Mesenchymal stem cell (in vitro differentiated cells and primary cell): Measurements from ENCODE around the gene POT1.

Experiments used
- DNase-seq: peaks from one replicate; pipeline ENCODE4 v3.0.0-alpha.2; 2013
- H2AFZ ChIP-seq: one replicate; pipeline ENCODE4 v1.6.1; 2013; ENCODE audit warnings: low read depth, mild to moderate bottlenecking, control low read depth, inconsistent platforms, low read length, moderate library complexity
- H2AK5ac ChIP-seq: 2 replicates; pipeline ENCODE4 v1.6.1; 2013; ENCODE audit warnings: low read length, moderate library complexity, mild to moderate bottlenecking, inconsistent platforms; ENCODE audit not compliant: severe bottlenecking
- H2BK120ac ChIP-seq: one replicate; pipeline ENCODE4 v1.6.1; 2013; ENCODE audit warnings: low read depth, mild to moderate bottlenecking, inconsistent platforms, low read length, moderate library complexity
- H2BK12ac ChIP-seq, 2 experiments: one replicate each; pipeline ENCODE4 v1.6.1; 2013; ENCODE audit warnings: inconsistent platforms in 2 of 2, low read length in 2 of 2, mild to moderate bottlenecking in 2 of 2, moderate library complexity in 2 of 2, control low read depth in 1 of 2
- H2BK15ac ChIP-seq: one replicate; pipeline ENCODE4 v1.6.1; 2013; ENCODE audit warnings: mild to moderate bottlenecking, low read depth, inconsistent platforms; ENCODE audit not compliant: poor library complexity, severe bottlenecking
- H2BK5ac ChIP-seq: 2 replicates; pipeline ENCODE4 v1.6.1; 2013; ENCODE audit warnings: low read depth, mild to moderate bottlenecking, low read length, control low read depth, inconsistent platforms; ENCODE audit not compliant: poor library complexity, severe bottlenecking
- H3K14ac ChIP-seq, 2 experiments: one replicate each; pipeline ENCODE4 v1.6.1; 2013; ENCODE audit warnings: inconsistent platforms in 2 of 2, low read length in 2 of 2, control low read depth in 1 of 2, mild to moderate bottlenecking in 1 of 2, moderate library complexity in 1 of 2
- H3K18ac ChIP-seq, 2 experiments: one replicate each; pipeline ENCODE4 v1.6.1; 2013; ENCODE audit warnings: inconsistent platforms in 2 of 2, low read length in 2 of 2, control low read depth in 1 of 2, low read depth in 1 of 2, mild to moderate bottlenecking in 1 of 2
- H3K23ac ChIP-seq, 2 experiments: one replicate each; pipeline ENCODE4 v1.6.1; 2013; ENCODE audit warnings: inconsistent platforms in 2 of 2, low read length in 2 of 2, mild to moderate bottlenecking in 2 of 2, moderate library complexity in 2 of 2, control low read depth in 1 of 2
- H3K27ac ChIP-seq: 2 replicates; pipeline ENCODE4 v1.5.1; 2013; ENCODE audit warnings: mild to moderate bottlenecking, moderate library complexity, low read length, control low read depth, inconsistent platforms; ENCODE audit not compliant: poor library complexity, severe bottlenecking
- H3K27me3 ChIP-seq, 2 experiments: 2 replicates each; pipeline versions ENCODE4 v1.6.1 to v1.7.0; 2013; ENCODE audit warnings: low read length in 2 of 2, mild to moderate bottlenecking in 2 of 2, moderate library complexity in 2 of 2, control low read depth in 1 of 2, inconsistent platforms in 1 of 2; ENCODE audit not compliant: control insufficient read depth in 1 of 2, insufficient read depth in 1 of 2
- H3K36me3 ChIP-seq, 2 experiments: 2 replicates each; pipeline versions ENCODE4 v1.6.1 to v1.7.0; 2013; ENCODE audit warnings: low read length in 2 of 2, control low read depth in 1 of 2, inconsistent platforms in 1 of 2, low read depth in 1 of 2, mild to moderate bottlenecking in 1 of 2; ENCODE audit not compliant: insufficient read depth in 2 of 2, control insufficient read depth in 1 of 2
- H3K4ac ChIP-seq, 2 experiments: one replicate each; pipeline ENCODE4 v1.6.1; 2013; ENCODE audit warnings: inconsistent platforms in 2 of 2, low read length in 2 of 2, mild to moderate bottlenecking in 2 of 2, moderate library complexity in 2 of 2, control low read depth in 1 of 2, low read depth in 1 of 2
- H3K4me1 ChIP-seq: 2 replicates; pipeline ENCODE4 v1.6.1; 2013; ENCODE audit warnings: low read depth, low read length, control low read depth; ENCODE audit not compliant: control insufficient read depth, insufficient read depth
- H3K4me2 ChIP-seq: 2 replicates; pipeline ENCODE4 v1.6.1; 2013; ENCODE audit warnings: low read length, mild to moderate bottlenecking, inconsistent platforms; ENCODE audit not compliant: poor library complexity, severe bottlenecking
- H3K4me3 ChIP-seq, 2 experiments: 2 replicates each; pipeline versions ENCODE4 v1.5.1 to v1.7.0; 2013; ENCODE audit warnings: low read length in 2 of 2, mild to moderate bottlenecking in 2 of 2, control low read depth in 1 of 2, low read depth in 1 of 2; ENCODE audit not compliant: insufficient read depth in 1 of 2
- H3K79me1 ChIP-seq: replicated peaks from 2 replicates; pipeline ENCODE4 v1.6.1; 2013; ENCODE audit warnings: mild to moderate bottlenecking, control low read depth, low read length, inconsistent platforms; ENCODE audit not compliant: poor library complexity, severe bottlenecking
- H3K9ac ChIP-seq: 2 replicates; pipeline ENCODE4 v1.7.0; 2013; ENCODE audit warnings: mild to moderate bottlenecking, low read length, moderate library complexity
- H3K9me3 ChIP-seq: 2 replicates; pipeline ENCODE4 v1.7.0; 2013; ENCODE audit warnings: mild to moderate bottlenecking, low read length; ENCODE audit not compliant: control insufficient read depth
- H4K8ac ChIP-seq: one replicate; pipeline ENCODE4 v1.6.1; 2013; ENCODE audit warnings: inconsistent platforms, mild to moderate bottlenecking, low read length, moderate library complexity
- H4K91ac ChIP-seq: one replicate; pipeline ENCODE4 v1.6.1; 2013; ENCODE audit warnings: mild to moderate bottlenecking, low read length, inconsistent platforms
- WGBS: methylation state at CpG from one replicate; pipeline ENCODE4 v1.1.7; 2013; ENCODE audit warnings: mixed read lengths; 5-methylcytosine and 5-hydroxymethylcytosine counted together

Gene POT1

DNA sequence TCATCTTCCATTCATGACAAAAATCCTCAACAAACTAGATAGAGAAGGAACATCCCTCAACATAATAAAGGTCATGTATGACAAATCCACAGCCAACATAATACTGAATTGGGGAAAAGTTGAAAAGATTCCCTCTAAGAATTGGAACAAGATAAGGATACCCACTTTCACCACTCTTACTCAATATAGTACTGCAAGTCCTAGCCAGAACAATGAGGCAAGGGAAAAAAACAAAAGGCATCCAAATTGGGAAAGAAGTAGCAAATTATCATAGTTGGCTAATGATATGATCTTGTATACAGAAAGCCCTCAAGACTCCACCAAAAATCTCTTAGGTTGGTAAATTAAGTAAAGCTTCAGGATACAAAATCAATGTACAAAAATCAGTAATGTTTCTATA lies 4.7 kb downstream of the POT1 start:
- Histone ChIP-seq H3K27me3 (no peaks in the 10 kb centered on the region), H3K79me1 (peaks cover 5% of the 10 kb centered on the region), H3K4me1 (no peaks in the 10 kb centered on the region), H3K4me2 (no peak overlapping the region), H3K27ac (no peak overlapping the region), H2BK15ac (no peak overlapping the region), H3K4me3 (no peak overlapping the region), H4K8ac (no peak overlapping the region), H2BK120ac (no peak overlapping the region), H3K9ac (no peak overlapping the region), H3K18ac (no peak overlapping the region), H2BK5ac (no peak overlapping the region), H2AFZ (no peak overlapping the region), H3K4ac (no peak overlapping the region), H3K23ac (no peak overlapping the region), H2BK12ac (no peak overlapping the region), H3K14ac (no peak overlapping the region), H3K9me3 (no peaks in the 10 kb centered on the region), H4K91ac (no peak overlapping the region), H3K36me3 (peaks cover 0 to 22% of the 10 kb centered on the region in 2 experiments), H2AK5ac (no peak overlapping the region)
- DNase-seq = no peak

DNA sequence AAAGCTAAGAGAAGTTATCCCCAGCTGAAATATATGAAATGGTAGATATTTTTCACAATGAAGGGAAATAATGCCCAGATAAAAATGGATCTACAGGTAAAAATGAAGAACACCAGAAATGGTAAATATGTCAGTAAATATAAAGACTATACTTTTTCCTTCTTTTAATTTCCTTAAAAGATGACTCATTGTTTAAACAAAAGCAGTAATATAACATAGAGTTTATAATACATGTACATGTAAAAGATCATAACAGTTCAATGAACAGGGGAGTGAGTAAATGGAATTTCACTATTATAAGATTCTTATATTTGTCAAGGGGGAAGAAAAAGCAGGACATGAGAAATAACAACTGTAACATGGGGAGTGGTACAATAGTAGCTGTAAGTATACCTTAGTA lies 7.4 kb downstream of the POT1 start:
- H2AFZ ChIP-seq = no peak overlapping the region
- no peaks in the 10 kb centered on the region for H3K27me3 ChIP-seq
- no peak overlapping the region for H2BK15ac ChIP-seq
- H3K23ac ChIP-seq = no peak overlapping the region
- no peak overlapping the region for H2BK5ac ChIP-seq
- no peak overlapping the region for H4K8ac ChIP-seq
- peaks cover 0 to 31% of the 10 kb centered on the region in 2 experiments for H3K36me3 ChIP-seq
- peaks cover 6% of the 10 kb centered on the region for H3K79me1 ChIP-seq
- H4K91ac ChIP-seq = no peak overlapping the region
- no peaks in the 10 kb centered on the region for H3K9me3 ChIP-seq
- no peak overlapping the region for H3K27ac ChIP-seq
- no peak overlapping the region for H3K4me2 ChIP-seq
- no peak overlapping the region for H2AK5ac ChIP-seq
- DNase-seq = no peak
- no peaks in the 10 kb centered on the region for H3K4me1 ChIP-seq
- no peak overlapping the region for H3K14ac ChIP-seq
- no peak overlapping the region for H2BK120ac ChIP-seq
- no peak overlapping the region for H3K4me3 ChIP-seq
- no peak overlapping the region for H3K4ac ChIP-seq
- no peak overlapping the region for H3K18ac ChIP-seq
- H3K9ac ChIP-seq = no peak overlapping the region
- H2BK12ac ChIP-seq = no peak overlapping the region

DNA sequence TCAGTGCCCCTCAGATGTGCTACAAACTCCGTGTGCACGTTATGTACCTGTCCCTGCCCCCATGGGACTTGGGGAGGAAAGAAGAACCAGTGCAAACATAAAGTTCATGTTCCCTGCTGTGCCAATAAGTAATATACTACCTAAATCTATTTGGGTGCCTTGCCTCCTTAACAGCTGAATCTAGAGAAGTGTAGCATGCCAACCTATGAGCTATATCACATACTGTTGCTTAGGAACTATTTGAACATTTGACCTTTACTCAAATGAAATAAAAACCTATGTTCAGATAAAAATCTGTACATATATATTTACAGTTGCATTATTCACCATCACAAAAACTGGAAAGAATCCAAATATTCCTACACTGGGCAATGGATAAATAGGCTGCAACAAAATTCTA lies 9.8 kb downstream of the POT1 start:
- Histone ChIP-seq H3K4me1 (no peaks in the 10 kb centered on the region), H3K14ac (no peak overlapping the region), H4K8ac (no peak overlapping the region), H3K36me3 (peaks cover 0 to 29% of the 10 kb centered on the region in 2 experiments), H3K4me3 (no peak overlapping the region), H3K9ac (no peak overlapping the region), H3K18ac (no peak overlapping the region), H3K4me2 (no peak overlapping the region), H3K27ac (no peak overlapping the region), H2BK12ac (no peak overlapping the region), H3K27me3 (no peaks in the 10 kb centered on the region), H2BK5ac (no peak overlapping the region), H2AFZ (no peak overlapping the region), H2BK15ac (no peak overlapping the region), H3K4ac (no peak overlapping the region), H3K79me1 (peaks cover 11% of the 10 kb centered on the region), H4K91ac (no peak overlapping the region), H2AK5ac (no peak overlapping the region), H2BK120ac (no peak overlapping the region), H3K9me3 (no peaks in the 10 kb centered on the region), H3K23ac (no peak overlapping the region)
- no peak for DNase-seq
- WGBS = 100% methylated on average over 2 of the region's 2 CpGs

DNA sequence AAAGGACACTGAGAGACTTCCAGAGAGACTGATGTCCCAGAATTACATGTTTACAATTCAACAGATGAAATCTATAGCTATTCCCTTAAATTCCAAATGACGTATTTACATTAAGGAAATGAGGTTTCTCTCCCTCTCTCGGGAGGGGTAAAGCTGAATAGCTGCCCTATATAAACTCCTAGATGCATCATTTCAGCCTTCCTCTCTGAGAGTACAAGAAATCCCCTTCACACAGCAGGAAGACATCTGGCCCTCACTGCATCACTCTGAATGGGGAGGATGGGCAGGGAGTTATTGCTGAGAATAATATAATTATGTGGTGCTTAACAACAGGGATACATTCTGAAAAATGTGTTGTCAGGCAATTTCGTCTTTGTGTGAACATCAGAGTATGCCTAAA lies 11.0 kb downstream of the POT1 start:
- Histone ChIP-seq H2BK5ac (no peak overlapping the region), H3K27ac (no peak overlapping the region), H3K9me3 (no peaks in the 10 kb centered on the region), H3K4me3 (no peak overlapping the region), H2BK120ac (no peak overlapping the region), H3K36me3 (peaks cover 0 to 35% of the 10 kb centered on the region in 2 experiments), H4K91ac (no peak overlapping the region), H3K4ac (no peak overlapping the region), H3K14ac (no peak overlapping the region), H3K18ac (no peak overlapping the region), H2BK12ac (no peak overlapping the region), H2BK15ac (no peak overlapping the region), H3K4me2 (no peak overlapping the region), H3K23ac (no peak overlapping the region), H2AFZ (no peak overlapping the region), H3K9ac (no peak overlapping the region), H3K79me1 (peaks cover 11% of the 10 kb centered on the region), H2AK5ac (no peak overlapping the region), H4K8ac (no peak overlapping the region), H3K27me3 (no peaks in the 10 kb centered on the region), H3K4me1 (no peaks in the 10 kb centered on the region)
- 89% methylated on average over 2 of the region's 3 CpGs for WGBS
- DNase-seq = no peak
